GM21447 (cell line): Measurements from ENCODE around the gene QRFPR.
"Not testable (repeated sequence)": the region's sequence is repeated elsewhere in the genome, so short reads cannot be mapped to it uniquely, and the experiment has no call there.

Experiments used
- ATAC-seq: cut with Tn5 transposase; IDR thresholded peaks from one replicate; pipeline ENCODE4 v1.9.1; 2021; ENCODE audit not compliant: unreplicated experiment

The QRFPR gene

DNA sequence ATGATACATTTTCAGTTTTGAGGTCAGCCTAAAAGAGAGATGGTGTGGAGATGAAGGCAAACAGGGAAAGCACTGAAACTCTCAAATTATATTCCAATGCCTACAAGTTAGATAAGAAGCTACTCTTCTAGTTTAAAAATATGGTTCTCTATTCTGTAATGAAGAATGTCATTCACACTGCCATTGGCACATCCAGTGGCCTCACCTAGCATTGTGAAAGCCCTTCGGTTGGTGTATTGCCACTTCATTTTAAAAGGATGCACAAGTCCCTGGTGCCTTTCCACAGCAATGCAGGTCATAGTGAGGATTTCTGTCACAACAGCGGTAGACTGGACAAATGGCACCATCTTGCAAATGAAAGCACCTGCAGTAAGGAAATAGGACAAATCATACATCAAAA lies 40.6 kb downstream of the QRFPR start:
- no peak for ATAC-seq

DNA sequence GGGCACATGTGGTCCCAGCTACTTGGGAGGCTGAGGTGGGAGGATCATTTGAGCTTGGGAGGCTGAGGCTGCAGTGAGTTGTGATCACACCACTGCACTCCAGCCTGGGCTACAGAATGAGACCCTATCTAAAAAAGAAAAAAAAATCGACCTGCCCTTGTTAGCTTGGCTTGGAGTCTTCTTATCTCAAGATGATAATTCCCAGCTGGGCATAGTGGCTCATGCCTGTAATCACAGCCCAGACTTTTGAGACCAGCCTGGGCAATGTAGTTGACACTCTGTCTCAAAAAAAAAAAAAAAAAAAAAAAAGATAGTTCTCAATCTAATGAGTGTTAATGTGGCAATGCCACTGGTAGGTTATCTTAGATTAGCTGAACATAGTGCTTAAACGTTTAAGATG lies 41.0 kb downstream of the QRFPR start:
- no peak for ATAC-seq

DNA sequence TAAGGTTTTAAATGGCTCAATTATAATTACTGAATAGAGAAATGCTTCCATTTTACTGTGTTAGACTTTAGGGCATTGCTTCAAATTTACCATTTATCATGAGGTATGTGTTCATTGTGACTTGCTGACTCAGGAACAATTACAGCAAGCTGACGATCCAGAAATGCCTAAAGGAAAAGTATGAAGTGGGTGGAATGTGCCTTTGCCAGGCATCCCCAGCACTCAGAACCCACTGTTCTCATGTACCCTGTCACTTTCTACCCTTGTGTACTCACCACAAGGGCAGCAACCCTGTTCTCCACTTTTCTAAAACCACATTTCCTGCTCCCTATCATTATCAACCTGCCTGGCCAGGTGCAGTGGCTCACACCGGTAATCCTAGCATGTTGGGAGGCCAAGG lies 41.5 kb downstream of the QRFPR start:
- no peak for ATAC-seq

DNA sequence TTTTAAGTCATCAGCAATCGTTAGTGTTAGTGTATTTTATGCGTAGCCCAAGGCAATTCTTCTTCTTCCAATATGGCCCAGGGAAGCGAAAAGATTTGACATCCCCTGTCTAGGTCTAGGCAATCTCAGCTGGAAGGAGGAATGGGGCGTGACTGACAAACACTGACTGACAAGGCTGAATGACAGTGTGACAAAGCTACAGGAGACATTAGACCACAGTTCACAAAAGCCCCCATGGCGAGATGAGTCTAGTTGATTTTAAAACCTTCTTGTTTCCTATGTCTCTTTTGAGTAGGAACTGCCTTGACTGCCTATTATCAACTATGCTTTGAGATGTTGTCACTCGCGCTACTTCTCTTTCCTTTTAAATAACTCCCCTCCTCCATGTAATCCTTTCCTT lies 42.3 kb downstream of the QRFPR start:
- ATAC-seq = no peak

DNA sequence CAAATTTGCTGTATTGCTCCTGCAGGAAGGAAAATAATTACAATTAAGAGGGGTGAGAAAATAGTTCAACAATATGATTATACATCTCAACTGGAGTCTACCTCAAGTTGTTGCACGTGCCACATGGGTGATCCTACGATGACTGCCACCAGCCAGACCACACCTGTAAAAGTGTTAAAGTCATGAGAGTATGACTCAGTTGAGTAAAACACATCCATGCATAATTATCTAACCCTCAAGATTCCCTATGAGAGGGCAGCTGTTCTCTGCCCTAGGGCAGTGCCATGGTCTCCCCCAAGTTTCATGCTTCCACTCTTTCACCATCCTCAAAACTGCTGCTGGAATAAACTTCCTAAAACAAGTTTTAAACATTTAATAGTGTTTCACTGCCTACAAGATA lies 44.1 kb downstream of the QRFPR start:
- ATAC-seq = no peak

DNA sequence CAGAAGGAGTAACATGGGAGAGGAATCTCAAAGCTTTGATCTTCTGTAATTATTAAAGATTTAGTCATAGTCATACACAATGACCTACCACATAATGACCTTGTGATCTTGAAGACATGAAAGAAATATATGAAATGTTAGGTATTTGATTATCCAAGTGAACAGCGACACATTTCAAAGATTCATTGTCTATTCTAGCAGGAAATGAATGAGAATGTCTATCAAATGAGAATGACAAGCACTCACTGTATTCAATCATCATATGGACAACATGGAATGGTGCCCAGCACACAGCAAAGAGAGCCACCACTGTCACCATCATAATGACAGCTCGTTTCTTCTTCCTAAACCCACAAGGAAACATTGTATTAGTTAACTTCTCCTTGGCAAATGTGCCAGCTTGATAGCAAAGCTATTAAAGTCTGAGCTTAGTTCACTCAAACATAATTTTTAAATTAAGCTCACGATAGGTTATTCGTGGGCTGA lies 50.6 kb downstream of the QRFPR start:
- no peak for ATAC-seq

DNA sequence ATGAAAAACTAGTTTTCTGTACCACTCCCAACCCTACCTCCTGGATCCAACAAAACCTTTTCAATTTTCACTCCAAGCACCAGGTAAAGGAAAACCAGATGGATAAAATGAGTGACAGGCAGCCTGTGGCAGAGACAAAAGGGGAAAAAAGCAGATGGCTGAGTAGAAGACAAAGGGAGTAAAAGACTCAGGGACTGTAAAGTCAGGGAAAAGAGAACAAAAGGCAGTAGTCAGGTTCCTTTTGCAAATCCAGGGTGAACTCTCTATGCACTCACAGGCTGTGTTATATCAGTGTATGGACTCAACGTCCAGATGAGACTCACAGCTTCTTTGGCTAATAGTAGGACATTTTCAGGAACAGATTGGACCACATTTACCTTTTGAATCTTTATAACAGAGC lies 54.2 kb downstream of the QRFPR start:
- ATAC-seq = no peak

DNA sequence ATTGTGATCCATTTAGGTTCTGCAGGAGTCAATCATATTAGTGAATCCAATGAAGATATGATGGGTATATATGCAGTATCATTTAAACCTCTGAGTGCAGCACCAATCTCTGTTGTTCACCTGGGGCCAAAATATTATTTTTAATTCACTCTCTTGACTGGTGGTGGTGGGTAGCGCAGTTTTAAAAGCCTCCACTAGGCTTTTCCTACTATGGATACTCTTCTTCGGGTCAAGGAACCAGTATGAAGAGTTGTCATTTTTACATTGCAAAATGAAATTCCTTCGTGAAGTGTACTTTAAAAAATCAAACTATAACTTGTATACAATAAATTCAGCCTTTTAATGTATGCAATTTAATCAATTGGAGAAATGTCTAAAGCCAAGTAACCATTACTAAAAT lies 56.5 kb downstream of the QRFPR start:
- no peak for ATAC-seq

DNA sequence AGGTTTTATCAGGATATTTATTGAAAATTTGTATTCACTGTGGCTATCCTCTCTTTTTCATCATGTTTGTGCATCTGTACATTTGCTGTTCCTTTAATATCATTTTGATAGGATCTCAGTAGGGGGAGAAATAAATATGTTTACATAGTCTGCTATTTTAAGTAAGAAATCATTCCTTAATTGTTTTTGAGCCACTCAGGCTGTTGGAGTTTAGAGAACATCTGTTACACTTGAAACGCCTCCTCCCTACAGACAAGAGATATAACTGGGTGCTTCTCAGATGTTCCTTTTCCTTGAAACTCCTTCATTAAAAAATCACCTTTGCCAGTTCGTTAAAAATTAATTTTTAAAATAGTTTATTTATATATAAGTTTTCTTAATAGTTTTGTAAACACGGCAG lies 59.4 kb downstream of the QRFPR start:
- ATAC-seq = no peak

DNA sequence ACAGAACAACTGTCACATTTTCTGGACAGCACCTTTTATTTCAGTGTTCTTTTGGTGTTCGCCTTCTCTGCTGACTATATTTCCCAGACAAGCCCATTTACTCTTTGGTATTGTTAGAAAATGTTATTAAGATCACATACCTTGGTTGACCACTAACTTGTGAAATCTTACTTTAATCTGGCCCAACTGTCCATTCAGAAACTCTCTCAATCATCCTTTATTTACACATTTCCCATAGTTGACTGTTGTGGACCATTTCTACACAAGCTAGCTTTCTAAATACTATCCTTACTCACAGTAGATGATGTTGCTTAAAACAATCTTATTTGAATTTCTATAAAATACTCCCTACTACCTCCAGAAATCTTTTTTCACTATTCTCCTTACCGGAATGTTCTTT lies 64.7 kb downstream of the QRFPR start:
- ATAC-seq = no peak

DNA sequence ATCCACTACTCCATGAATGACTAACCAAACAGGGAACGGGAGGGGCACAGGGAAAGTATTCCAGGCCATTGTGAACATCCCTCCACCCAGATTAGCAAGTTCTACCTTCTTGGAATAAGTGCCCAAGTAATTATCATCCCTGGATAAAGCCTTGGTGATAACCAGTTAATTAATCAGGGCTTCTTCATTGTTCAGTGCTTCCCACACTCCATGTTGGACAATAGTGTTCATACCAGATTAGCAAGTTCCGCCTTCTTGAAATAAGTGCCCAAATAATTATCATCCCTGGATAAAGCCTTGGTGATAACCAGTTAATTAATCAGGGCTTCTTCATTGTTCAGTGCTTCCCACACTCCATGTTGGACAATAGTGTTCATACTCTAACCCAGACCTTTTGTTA lies 67.4 kb downstream of the QRFPR start:
- not testable (repeated sequence) for ATAC-seq

DNA sequence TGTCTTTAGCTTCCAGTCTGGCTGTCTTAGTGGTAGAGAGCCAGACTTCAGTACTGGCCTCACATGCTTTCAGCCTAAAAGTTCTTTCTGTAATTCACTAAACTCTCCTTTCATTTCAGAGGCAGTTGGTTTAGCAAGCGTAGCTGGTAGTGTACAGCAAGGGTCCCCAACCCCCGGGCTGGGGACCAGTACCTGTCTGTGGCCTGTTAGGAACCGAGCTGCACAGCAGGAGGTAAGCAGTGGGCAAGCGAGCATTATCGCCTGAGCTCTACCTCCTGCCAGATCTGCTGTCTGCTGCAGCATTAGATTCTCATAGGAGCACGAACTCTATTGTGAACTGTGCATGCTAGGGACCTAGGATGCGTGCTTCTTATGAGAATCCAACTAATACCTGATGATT lies 72.0 kb downstream of the QRFPR start:
- ATAC-seq = no peak

DNA sequence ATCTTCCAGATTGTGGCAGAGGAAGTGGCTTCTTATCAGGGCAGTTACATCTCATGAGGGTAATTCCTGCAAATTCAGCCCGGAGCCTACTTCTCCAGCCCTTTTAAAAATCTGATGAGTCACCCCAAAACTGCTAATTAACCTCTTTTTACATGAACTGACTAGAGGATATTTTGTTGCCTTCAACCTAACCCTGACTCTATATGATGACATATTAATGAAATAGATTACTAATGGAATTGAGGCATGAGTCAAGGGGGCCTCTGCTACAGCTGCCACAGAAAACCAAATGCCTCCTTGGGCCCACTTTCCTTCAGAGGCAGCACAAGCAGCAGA lies 72.5 kb downstream of the QRFPR start:
- no peak for ATAC-seq

DNA sequence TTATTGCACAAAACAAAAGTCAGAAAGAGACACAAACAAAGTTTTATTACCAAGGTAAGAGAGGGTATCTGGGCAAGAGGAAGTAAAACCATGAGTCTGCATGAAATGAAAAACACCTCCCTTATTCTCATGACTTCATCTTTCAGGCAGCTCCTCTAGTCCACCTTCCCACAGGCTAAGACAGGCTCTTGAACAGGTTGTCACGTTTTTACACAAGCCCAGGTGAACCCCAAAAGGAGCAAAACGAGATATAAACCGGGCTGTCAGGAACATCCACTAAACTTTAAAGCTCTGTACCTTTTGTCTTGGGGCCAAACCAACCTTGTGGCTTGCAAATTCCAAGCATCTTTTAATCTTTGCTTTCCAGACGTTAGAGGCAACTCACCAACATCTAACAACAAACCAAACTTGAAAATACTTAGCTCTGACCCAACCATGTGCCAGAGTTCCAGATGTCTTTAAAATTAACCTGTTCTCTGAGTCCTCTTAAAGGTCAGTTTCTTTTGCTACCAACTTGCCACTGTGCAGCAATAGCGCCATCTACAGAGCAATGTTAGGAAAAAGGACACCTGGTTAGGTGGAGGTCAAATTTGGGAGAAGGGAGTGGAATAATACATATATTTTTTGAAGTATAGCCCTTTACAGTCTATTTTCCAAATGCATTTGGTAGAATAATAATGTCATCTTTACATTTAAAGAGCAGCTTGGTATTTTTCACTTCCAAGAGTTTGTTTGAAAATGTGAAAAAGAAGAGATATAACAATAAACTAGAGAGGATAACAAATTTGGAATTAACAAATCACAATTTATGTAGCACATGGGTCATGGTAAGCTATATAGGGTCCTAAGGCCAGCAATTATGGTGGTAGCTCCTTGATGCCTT lies 73.1 kb downstream of the QRFPR start:
- ATAC-seq = peak; percentile 96

DNA sequence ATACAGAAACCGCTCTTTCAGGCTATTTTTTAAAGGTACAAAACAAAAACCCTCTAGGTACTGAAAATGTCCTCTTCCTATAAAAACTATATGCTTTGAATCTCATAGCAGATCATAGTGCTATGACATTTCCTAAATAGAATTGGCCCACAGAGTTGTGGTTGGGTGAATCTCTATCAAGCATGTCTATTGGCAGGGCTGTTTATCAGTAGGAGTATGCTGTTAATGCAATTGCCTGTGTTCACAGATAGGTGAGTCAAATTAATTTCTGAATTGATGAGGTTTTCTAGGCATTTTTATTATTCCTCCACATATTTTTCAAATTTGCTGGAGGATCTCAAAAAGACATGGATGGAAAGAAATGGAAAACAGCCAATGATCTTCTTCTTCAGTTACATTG lies 73.9 kb downstream of the QRFPR start:
- no peak for ATAC-seq

DNA sequence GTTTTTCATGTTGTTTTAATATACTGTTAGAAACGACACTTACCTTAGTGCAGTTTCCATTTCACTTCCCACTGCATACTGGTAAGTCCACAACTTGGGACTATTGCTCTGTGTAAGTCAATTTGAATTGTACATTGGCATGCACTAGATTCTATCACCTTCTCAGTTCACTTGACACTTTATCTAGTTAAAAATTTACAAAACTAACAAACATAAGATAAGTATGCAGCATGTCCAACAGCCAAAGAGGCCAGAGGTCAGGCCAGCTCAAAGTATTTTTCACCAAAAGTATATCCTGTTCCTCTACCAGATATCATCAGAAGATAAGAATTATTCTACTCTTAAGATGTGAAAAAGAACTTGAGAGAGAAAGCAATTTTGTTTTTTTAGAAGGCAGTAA lies 75.9 kb downstream of the QRFPR start:
- no peak for ATAC-seq

DNA sequence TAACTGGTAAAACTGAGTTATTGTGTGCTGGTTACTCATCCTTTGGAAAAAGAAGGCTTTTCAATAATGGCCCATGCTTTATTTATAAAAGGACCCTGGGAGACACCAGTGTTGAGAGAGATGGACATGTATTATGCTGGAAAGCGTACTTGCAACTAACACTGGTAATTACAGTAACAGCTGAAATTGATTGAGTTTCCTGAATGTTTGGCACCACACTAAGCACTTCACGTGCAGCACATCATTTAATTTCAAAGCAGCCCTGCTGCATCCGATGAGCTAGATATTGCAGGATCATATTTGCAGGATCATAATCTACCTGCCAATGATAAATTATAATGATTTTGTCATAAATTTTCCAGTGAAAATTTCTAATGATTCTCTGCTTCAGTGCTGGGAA lies 81.5 kb downstream of the QRFPR start:
- ATAC-seq = no peak

DNA sequence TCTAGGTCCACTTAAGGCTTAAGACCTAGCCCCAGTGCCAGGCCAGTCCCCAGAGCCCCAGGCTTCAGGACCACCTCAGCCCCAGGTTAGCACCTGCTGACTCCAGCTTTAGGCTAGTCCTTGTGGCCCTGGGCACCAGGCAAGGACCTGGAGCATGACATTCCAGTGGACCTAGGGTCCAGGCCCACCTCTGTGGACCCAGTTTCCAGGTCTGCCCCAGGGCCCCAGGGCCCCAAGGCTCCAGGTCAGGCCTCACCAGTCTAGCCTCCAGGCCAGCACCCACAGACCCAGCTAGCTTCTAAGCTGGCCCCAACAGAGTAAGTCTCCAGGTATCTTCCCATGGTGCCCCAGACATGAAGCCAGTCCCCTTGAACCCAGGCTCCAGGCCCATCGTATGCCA lies 97.5 kb downstream of the QRFPR start:
- ATAC-seq = no peak

DNA sequence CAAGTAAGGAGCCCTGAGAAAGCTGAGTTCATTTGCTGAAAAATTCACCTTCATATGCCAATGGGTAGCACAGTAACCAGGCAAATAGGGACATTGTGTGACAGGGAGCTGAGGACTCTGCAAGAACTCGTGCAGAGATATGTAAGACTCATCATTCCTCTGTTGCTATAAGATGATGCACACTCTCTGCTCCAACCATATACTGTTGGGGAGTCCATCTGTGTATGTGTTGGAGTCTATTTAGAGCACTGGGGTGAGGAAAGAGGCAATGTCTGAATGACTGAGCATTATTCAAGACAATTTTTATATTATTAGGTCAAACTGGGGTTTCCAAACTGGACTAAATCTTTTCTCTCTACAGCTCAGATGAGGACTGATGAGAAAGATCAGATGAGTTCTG lies 100.4 kb downstream of the QRFPR start:
- ATAC-seq = no peak

DNA sequence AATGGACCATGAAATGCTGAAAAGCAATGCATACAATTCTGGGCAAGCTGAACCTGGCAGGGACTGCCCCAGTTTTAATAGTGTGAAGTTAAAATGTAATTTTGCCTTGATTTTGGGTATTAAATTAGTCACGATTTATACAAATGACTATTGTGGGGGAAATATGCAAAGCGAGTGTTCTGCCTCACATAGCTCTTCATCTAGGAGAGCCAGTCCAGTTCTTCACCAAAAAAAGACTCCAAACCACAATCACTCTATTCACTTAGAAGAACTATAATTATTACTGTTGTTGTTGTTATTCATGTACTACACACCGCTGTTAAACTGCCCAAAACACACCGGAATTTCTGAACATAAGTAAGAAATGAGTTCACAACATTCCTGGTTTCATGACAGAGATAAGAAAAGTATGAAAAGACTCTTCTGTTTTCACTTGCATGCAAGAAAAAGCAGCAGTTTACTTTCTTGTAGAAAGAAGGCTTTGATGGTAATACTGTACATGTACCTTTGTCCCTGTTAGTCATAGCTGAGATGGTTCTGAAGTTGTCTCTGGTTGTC lies 101.9 kb downstream of the QRFPR start:
- peak; percentile 87 for ATAC-seq
